SJSA1 (cell line): ENCODE results near the gene THAP11. TPM values are rescaled to one million over a fixed set of nuclear protein-coding genes. Genes with fewer than 3 reads are reported as not detected.
A peak's percentile ranks its signal among the peaks of the same experiment; 100 is the strongest.

ENCODE experiments used
- DNase-seq, 2 experiments: peaks; one replicate each; pipeline ENCODE4 v3.0.0-alpha.2; 2015 to 2020; ENCODE audit warnings: low spot score in 2 of 2, low read depth in 1 of 2
- H3K27ac ChIP-seq: fragments of 250-450 bp; sonication (Bioruptor Pico); 2 replicates; pipeline ENCODE4 v1.5.1; 2020; ENCODE audit warnings: mild to moderate bottlenecking, moderate library complexity
- H3K27me3 ChIP-seq: fragments of 250-450 bp; sonication (Bioruptor Pico); replicated peaks from 2 replicates; pipeline ENCODE4 v1.5.1; 2020; ENCODE audit warnings: mild to moderate bottlenecking, moderate library complexity
- H3K36me3 ChIP-seq: fragments of 250-450 bp; sonication (Bioruptor Pico); 2 replicates; pipeline ENCODE4 v1.5.1; 2020; ENCODE audit warnings: mild to moderate bottlenecking
- H3K4me1 ChIP-seq: fragments of 250-450 bp; sonication (Bioruptor Pico); replicated peaks from 2 replicates; pipeline ENCODE4 v1.6.1; 2021; ENCODE audit warnings: mild to moderate bottlenecking
- H3K4me3 ChIP-seq: fragments of 250-450 bp; sonication (Bioruptor Pico); 2 replicates; pipeline ENCODE4 v1.5.1; 2020; ENCODE audit warnings: mild to moderate bottlenecking
- H3K9me3 ChIP-seq: fragments of 250-450 bp; sonication (Bioruptor Pico); replicated peaks from 2 replicates; pipeline ENCODE4 v1.5.1; 2020; ENCODE audit warnings: mild to moderate bottlenecking
- total RNA-seq: library from RNA; depleted of rRNA; stranded (reverse); fragments of >200 nt; shearing (Covaris generic); gene quantifications from 2 replicates; pipeline ENCODE4 v1.2.3, GENCODE V29; 2014

The THAP11 gene
- total RNA-seq, 1 experiment from 2014 or later = 45.2 TPM

DNA sequence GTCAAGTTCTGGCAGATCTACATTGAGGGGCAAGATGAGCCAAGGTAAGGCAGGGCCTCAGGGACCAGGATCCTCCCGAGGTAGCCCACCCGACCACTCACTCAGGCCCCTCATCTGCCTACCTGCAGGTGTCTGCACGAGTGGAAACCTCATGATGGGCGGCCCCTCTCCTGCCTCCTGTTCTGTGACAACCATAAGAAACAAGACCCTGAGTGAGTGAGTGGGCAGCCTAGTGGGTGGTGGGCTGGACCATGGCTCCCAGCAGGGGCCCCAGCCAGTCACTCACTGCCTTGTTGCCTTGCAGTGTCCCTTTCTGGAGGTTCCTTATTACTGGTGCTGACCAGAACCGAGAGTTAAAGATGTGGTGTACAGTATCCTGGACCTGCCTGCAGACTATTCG lies 36.1 kb downstream of the THAP11 start:
- Histone ChIP-seq H3K27me3 (no peaks in the 10 kb centered on the region), H3K4me3 (no peak overlapping the region), H3K36me3 (peaks cover 88% of the 10 kb centered on the region), H3K9me3 (no peaks in the 10 kb centered on the region), H3K27ac (no peak overlapping the region), H3K4me1 (peaks cover 14% of the 10 kb centered on the region)
- no peak for DNase-seq

GRCh38 chr16:67878846-67879245 lies 36.7 kb downstream of the THAP11 start:
- Histone ChIP-seq H3K4me1 (peaks cover 8% of the 10 kb centered on the region), H3K36me3 (peaks cover 91% of the 10 kb centered on the region), H3K27ac (no peak overlapping the region), H3K9me3 (no peaks in the 10 kb centered on the region), H3K4me3 (no peak overlapping the region), H3K27me3 (no peaks in the 10 kb centered on the region)
- DNase-seq = no peak

- peaks cover 2% of the 10 kb centered on the region for H3K4me1 ChIP-seq
- no peak for DNase-seq
- no peaks in the 10 kb centered on the region for H3K27me3 ChIP-seq
- no peak overlapping the region for H3K4me3 ChIP-seq
- H3K36me3 ChIP-seq = peaks cover 97% of the 10 kb centered on the region
- H3K9me3 ChIP-seq = no peaks in the 10 kb centered on the region
- H3K27ac ChIP-seq = no peak overlapping the region
These were observed 37.3 kb downstream of the THAP11 start for GRCh38 chr16:67879462-67879861.

GRCh38 chr16:67879936-67880335 lies 37.8 kb downstream of the THAP11 start:
- Histone ChIP-seq H3K36me3 (peaks cover 100% of the 10 kb centered on the region), H3K4me1 (no peaks in the 10 kb centered on the region)
- DNase-seq = no peak

GRCh38 chr16:67880584-67880983 lies 38.5 kb downstream of the THAP11 start:
- H3K27ac ChIP-seq = no peak overlapping the region
- H3K27me3 ChIP-seq = no peaks in the 10 kb centered on the region
- no peak overlapping the region for H3K4me3 ChIP-seq
- peaks cover 99% of the 10 kb centered on the region for H3K36me3 ChIP-seq
- H3K4me1 ChIP-seq = no peaks in the 10 kb centered on the region
- H3K9me3 ChIP-seq = no peaks in the 10 kb centered on the region
- DNase-seq = no peak

More at GRCh38 chr16:67879936-67880335, 37.8 kb downstream of the THAP11 start:
- Histone ChIP-seq H3K27ac (no peak overlapping the region), H3K4me3 (no peak overlapping the region), H3K27me3 (no peaks in the 10 kb centered on the region), H3K9me3 (no peaks in the 10 kb centered on the region)

- no peak for DNase-seq
- Histone ChIP-seq H3K9me3 (no peaks in the 10 kb centered on the region), H3K4me3 (no peak overlapping the region), H3K27ac (no peak overlapping the region), H3K36me3 (peaks cover 94% of the 10 kb centered on the region), H3K27me3 (no peaks in the 10 kb centered on the region), H3K4me1 (no peaks in the 10 kb centered on the region)
These were observed 39.6 kb downstream of the THAP11 start for GRCh38 chr16:67881621-67882161.

DNA sequence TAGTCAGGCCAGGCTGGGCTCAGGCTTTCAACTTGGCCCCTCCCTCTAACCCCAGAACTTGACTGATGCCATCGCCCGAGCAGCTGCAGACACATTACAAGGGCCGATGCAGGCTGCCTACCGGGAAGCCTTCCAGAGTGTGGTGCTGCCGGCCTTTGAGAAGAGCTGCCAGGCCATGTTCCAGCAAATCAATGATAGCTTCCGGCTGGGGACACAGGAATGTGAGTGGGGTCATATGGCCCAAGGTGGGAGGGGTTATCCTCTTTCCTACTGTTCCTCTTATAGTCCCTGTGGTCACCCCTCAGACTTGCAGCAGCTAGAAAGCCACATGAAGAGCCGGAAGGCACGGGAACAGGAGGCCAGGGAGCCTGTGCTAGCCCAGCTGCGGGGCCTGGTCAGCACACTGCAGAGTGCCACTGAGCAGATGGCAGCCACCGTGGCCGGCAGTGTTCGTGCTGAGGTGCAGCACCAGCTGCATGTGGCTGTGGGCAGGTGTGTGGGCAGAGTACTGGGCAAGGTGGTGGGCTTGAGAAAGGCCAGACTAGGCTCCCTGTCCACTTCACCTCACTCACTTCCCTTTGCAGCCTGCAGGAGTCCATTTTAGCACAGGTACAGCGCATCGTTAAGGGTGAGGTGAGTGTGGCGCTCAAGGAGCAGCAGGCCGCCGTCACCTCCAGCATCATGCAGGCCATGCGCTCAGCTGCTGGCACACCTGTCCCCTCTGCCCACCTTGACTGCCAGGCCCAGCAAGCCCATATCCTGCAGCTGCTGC lies 40.4 kb downstream of the THAP11 start:
- Histone ChIP-seq H3K36me3 (peaks cover 86% of the 10 kb centered on the region), H3K4me1 (no peaks in the 10 kb centered on the region), H3K4me3 (no peak overlapping the region), H3K9me3 (no peaks in the 10 kb centered on the region), H3K27ac (no peak overlapping the region), H3K27me3 (no peaks in the 10 kb centered on the region)
- DNase-seq = no peak

- no peaks in the 10 kb centered on the region for H3K4me1 ChIP-seq
- H3K9me3 ChIP-seq = no peaks in the 10 kb centered on the region
- DNase-seq = no peak
- H3K4me3 ChIP-seq = no peak overlapping the region
- no peaks in the 10 kb centered on the region for H3K27me3 ChIP-seq
- H3K36me3 ChIP-seq = peaks cover 78% of the 10 kb centered on the region
- H3K27ac ChIP-seq = no peak overlapping the region
These were observed 41.2 kb downstream of the THAP11 start for GRCh38 chr16:67883146-67883871.

- no peaks in the 10 kb centered on the region for H3K27me3 ChIP-seq
- peak; percentile 37 to 63 for DNase-seq
- H3K27ac ChIP-seq = no peak overlapping the region
- H3K36me3 ChIP-seq = peaks cover 73% of the 10 kb centered on the region
- H3K9me3 ChIP-seq = no peaks in the 10 kb centered on the region
- no peak overlapping the region for H3K4me3 ChIP-seq
- H3K4me1 ChIP-seq = no peaks in the 10 kb centered on the region
These were observed 41.7 kb downstream of the THAP11 start for GRCh38 chr16:67883872-67884261.

DNA sequence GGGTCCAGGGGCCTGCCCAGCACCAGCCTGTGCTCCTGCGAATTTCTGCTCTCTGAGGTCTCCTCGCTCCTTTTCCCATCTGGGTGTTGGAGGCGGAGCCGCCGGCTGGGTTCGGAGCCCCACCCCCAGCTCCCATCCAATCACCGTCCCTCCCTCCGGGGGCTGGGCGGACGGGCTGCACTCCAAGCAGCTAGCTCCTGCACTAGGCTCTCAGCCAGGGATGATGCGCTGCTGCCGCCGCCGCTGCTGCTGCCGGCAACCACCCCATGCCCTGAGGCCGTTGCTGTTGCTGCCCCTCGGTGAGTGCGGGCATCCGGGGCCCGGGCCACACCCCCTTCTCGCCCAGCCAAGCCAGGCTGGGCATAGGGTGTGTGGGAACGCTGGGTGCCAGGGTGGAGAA lies 42.6 kb downstream of the THAP11 start, which contains the start of gene NRN1L:
NRN1L (plus strand) TSS at position 202 of the 400 bp plus-strand sequence; CDS start at position 221, 19 bp downstream.
- no peak within 1 kb of the TSS for H3K4me3 ChIP-seq
- H3K27ac ChIP-seq = no peak within 1 kb of the TSS
- DNase-seq = no peak
- H3K4me1 ChIP-seq = no peaks in the 10 kb centered on the region
- H3K27me3 ChIP-seq = no peaks in the 10 kb centered on the region
- no peaks in the 10 kb centered on the region for H3K9me3 ChIP-seq
- H3K36me3 ChIP-seq = peaks cover 64% of the 10 kb centered on the region

GRCh38 chr16:67885545-67885944 lies 43.4 kb downstream of the THAP11 start:
- DNase-seq = no peak
- no peaks in the 10 kb centered on the region for H3K9me3 ChIP-seq
- no peaks in the 10 kb centered on the region for H3K4me1 ChIP-seq
- no peak overlapping the region for H3K4me3 ChIP-seq
- H3K36me3 ChIP-seq = peaks cover 56% of the 10 kb centered on the region
- no peak overlapping the region for H3K27ac ChIP-seq
- no peaks in the 10 kb centered on the region for H3K27me3 ChIP-seq

GRCh38 chr16:67885976-67886375 lies 43.9 kb downstream of the THAP11 start:
- no peaks in the 10 kb centered on the region for H3K4me1 ChIP-seq
- no peak for DNase-seq
- H3K27me3 ChIP-seq = no peaks in the 10 kb centered on the region
- no peaks in the 10 kb centered on the region for H3K9me3 ChIP-seq
- H3K4me3 ChIP-seq = no peak overlapping the region
- H3K27ac ChIP-seq = no peak overlapping the region
- peaks cover 52% of the 10 kb centered on the region for H3K36me3 ChIP-seq

GRCh38 chr16:67886387-67886786 lies 44.3 kb downstream of the THAP11 start:
- H3K9me3 ChIP-seq = no peaks in the 10 kb centered on the region
- H3K27ac ChIP-seq = no peak overlapping the region
- no peaks in the 10 kb centered on the region for H3K4me1 ChIP-seq
- no peak overlapping the region for H3K4me3 ChIP-seq
- peaks cover 47% of the 10 kb centered on the region for H3K36me3 ChIP-seq
- no peak for DNase-seq
- H3K27me3 ChIP-seq = no peaks in the 10 kb centered on the region

DNA sequence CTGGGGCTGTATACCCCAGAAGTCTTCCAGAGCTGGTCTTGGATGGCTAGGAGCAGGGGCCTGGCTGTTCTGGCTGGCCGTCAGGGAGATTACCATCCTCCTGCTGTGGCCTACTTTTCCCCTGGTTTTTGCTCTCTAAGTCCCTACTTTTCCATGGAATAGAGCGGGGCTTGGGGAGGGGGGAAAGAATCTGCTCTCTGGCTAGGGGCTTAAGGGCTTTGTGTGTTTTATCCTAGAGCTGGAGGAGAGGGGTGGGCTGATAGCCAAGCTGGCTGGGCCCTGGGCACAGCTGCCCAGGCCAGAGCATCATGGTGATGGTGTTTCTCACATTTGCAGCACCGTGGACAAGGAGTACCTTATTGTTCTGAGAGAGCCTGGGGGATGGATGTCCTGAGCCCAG lies 46.2 kb downstream of the THAP11 start:
- peaks cover 2% of the 10 kb centered on the region; the same call in 1 of the 2 replicates for H3K9me3 ChIP-seq
- no peak overlapping the region for H3K4me3 ChIP-seq
- H3K4me1 ChIP-seq = peaks cover 7% of the 10 kb centered on the region
- H3K27me3 ChIP-seq = no peaks in the 10 kb centered on the region
- H3K36me3 ChIP-seq = peaks cover 31% of the 10 kb centered on the region
- no peak for DNase-seq
- H3K27ac ChIP-seq = no peak overlapping the region
